ENCODE results near the gene CMTM7. TPM values are rescaled to one million over a fixed set of nuclear protein-coding genes. Genes with fewer than 3 reads are reported as not detected.

CMTM7 gene
- total and polyA plus RNA-seq, 2 of the 8 experiments (the other 6 are each of a cell fraction or from before 2014, with no cell fraction given): 33.3 to 65.8 TPM

GRCh38 chr3:32432045-32432710 lies 40.5 kb downstream of the CMTM7 start:
- Histone ChIP-seq H3K23me2 (ENCODE audit: low read depth, low read length) (no peaks in the 10 kb centered on the region), H2AFZ (ENCODE audit: low read length) (no peak overlapping the region), H3K23ac (ENCODE audit: insufficient read length) (no peak overlapping the region), H2AK5ac (ENCODE audit: low read depth, low read length) (no peak overlapping the region), H3K4me3 (ENCODE audit: extremely low read depth in 1 of 4, insufficient read depth in 2 of 4, low read depth in 3 of 4, low read length in 4 of 4) (no peak overlapping the region), H3K79me1 (ENCODE audit: low read depth, low read length) (peaks cover 2% of the 10 kb centered on the region; the same call in 1 of the 2 replicates), H3K4me1 (replicated peaks in 1 of 4; ENCODE audit: control insufficient read depth in 3 of 4, insufficient read depth in 4 of 4, low read length in 3 of 4) (peaks cover 0 to 3% (median 1%) of the 10 kb centered on the region in 4 experiments; a peak in 1 of 7 replicates), H4K91ac (replicated peaks; ENCODE audit: insufficient read length, low read length) (no peak overlapping the region), H3K4ac (replicated peaks; ENCODE audit: insufficient read length, low read depth, low read length) (no peak overlapping the region), H3K4me2 (ENCODE audit: insufficient read depth in 1 of 2, low read depth in 2 of 2, low read length in 2 of 2) (no peak overlapping the region), H2BK15ac (ENCODE audit: low read length) (no peak overlapping the region), H2BK20ac (ENCODE audit: low read length) (no peak overlapping the region), H3K79me2 (ENCODE audit: control insufficient read depth in 1 of 2, insufficient read depth in 2 of 2, low read length in 2 of 2) (peaks cover 0 to 8% of the 10 kb centered on the region in 2 experiments; a peak in 1 of 4 replicates), H3K18ac (ENCODE audit: extremely low read depth, low read length) (no peak overlapping the region), H4K5ac (ENCODE audit: insufficient read length, low read depth, low read length) (no peak overlapping the region), H3K9me3 (ENCODE audit: insufficient read depth in 2 of 2, low read depth in 1 of 2, low read length in 1 of 2) (no peaks in the 10 kb centered on the region), H3K14ac (ENCODE audit: insufficient read length) (no peak overlapping the region), H2BK5ac (ENCODE audit: low read depth, low read length) (no peak overlapping the region), H4K8ac (ENCODE audit: extremely low read depth, insufficient read depth, low read length) (no peak overlapping the region; the same call in 1 of the 2 replicates), H3K36me3 (ENCODE audit: control insufficient read depth in 2 of 4, insufficient read depth in 4 of 4, low read length in 3 of 4) (no peaks in the 10 kb centered on the region), H4K20me1 (replicated peaks in 1 of 2; ENCODE audit: control insufficient read depth in 1 of 2, insufficient read depth in 2 of 2, low read length in 2 of 2) (peaks cover 3 to 7% of the 10 kb centered on the region in 2 experiments), H3K27ac (ENCODE audit: low read depth, low read length) (no peak overlapping the region), H3K27me3 (replicated peaks in 1 of 4; ENCODE audit: control insufficient read depth in 3 of 4, extremely low read depth in 1 of 4, insufficient read depth in 3 of 4, low read length in 3 of 4) (no peaks in the 10 kb centered on the region), H3K56ac (replicated peaks; ENCODE audit: insufficient read length, low read depth, low read length) (no peak overlapping the region), H2BK120ac (replicated peaks; ENCODE audit: low read depth, low read length) (no peak overlapping the region), H2BK12ac (ENCODE audit: low read depth, low read length) (no peak overlapping the region), H3K9ac (replicated peaks in 1 of 4; ENCODE audit: extremely low read depth in 1 of 4, low read depth in 3 of 4, low read length in 3 of 4) (no peak overlapping the region)
- WGBS, 2 experiments (ENCODE audit: extremely low coverage in 1 of 2, insufficient coverage in 1 of 2, insufficient read length in 1 of 2, insufficient replicate concordance in 2 of 2, low coverage in 1 of 2, low lambda C conversion rate in 2 of 2, missing lambda C conversion rate in 1 of 2): 88% methylated on average over 6 of the region's 6 CpGs; no CpG with 5 or more reads in 1 of the 2 experiments
- ChIA-PET POLR2A (ENCODE audit: partially characterized antibody) (no interaction called here), CTCF (ENCODE audit: partially characterized antibody) (interaction anchor here (1.1 to 1.3 kb wide), 3 partner anchors 10 to 56 kb away, joined by 3 to 5 read pairs (median 3); no protein-coding TSS in a partner anchor)
- TF ChIP-seq RFX5 (IDR thresholded peaks at IDR 0.05; ENCODE audit: borderline replicate concordance, low read depth, low read length) (no peak), RAD21 (IDR thresholded peaks at IDR 0.05 in 1 of 2, conservative IDR thresholded peaks at IDR 0.05 in 1 of 2; ENCODE audit: low read depth in 2 of 2, low read length in 2 of 2) (no peak), KDM5A (IDR thresholded peaks at IDR 0.05; ENCODE audit: low read length) (no peak), ZNF274 (IDR thresholded peaks at IDR 0.05; ENCODE audit: borderline replicate concordance, extremely low read depth, low read length) (no peak), SP2 (IDR thresholded peaks at IDR 0.05; ENCODE audit: low read length) (no peak), TBP (IDR thresholded peaks at IDR 0.05; ENCODE audit: low read depth, low read length) (no peak), GTF2F1 (IDR thresholded peaks at IDR 0.05; ENCODE audit: borderline replicate concordance, low read depth, low read length) (no peak), NRF1 (IDR thresholded peaks at IDR 0.05; ENCODE audit: low read depth, low read length) (no peak), TCF12 (IDR thresholded peaks at IDR 0.05; ENCODE audit: low read depth, low read length) (no peak), ASH2L (IDR thresholded peaks at IDR 0.05; ENCODE audit: low read length) (no peak), EP300 (IDR thresholded peaks at IDR 0.05; ENCODE audit: borderline replicate concordance in 1 of 2, low read depth in 2 of 2, low read length in 2 of 2) (no peak), CBX8 (IDR thresholded peaks at IDR 0.05; ENCODE audit: borderline replicate concordance, low read depth, low read length) (no peak)
- FAIRE-seq (no peak), DNase-seq (ENCODE audit: low read depth in 1 of 2, low spot score in 2 of 2) (peak in 1 of 2 experiments; percentile 39)
